ENCODE data around the gene CCNYL1. TPM values are rescaled to one million over a fixed set of nuclear protein-coding genes. Genes with fewer than 3 reads are reported as not detected.
A peak's percentile ranks its signal among the peaks of the same experiment; 100 is the strongest.
"Not testable (repeated sequence)": the region's sequence is repeated elsewhere in the genome, so short reads cannot be mapped to it uniquely, and the experiment has no call there.

Gene CCNYL1
- total RNA-seq, 8 experiments from 2014 or later: 6.0 to 67.1 (median 8.7) TPM

DNA sequence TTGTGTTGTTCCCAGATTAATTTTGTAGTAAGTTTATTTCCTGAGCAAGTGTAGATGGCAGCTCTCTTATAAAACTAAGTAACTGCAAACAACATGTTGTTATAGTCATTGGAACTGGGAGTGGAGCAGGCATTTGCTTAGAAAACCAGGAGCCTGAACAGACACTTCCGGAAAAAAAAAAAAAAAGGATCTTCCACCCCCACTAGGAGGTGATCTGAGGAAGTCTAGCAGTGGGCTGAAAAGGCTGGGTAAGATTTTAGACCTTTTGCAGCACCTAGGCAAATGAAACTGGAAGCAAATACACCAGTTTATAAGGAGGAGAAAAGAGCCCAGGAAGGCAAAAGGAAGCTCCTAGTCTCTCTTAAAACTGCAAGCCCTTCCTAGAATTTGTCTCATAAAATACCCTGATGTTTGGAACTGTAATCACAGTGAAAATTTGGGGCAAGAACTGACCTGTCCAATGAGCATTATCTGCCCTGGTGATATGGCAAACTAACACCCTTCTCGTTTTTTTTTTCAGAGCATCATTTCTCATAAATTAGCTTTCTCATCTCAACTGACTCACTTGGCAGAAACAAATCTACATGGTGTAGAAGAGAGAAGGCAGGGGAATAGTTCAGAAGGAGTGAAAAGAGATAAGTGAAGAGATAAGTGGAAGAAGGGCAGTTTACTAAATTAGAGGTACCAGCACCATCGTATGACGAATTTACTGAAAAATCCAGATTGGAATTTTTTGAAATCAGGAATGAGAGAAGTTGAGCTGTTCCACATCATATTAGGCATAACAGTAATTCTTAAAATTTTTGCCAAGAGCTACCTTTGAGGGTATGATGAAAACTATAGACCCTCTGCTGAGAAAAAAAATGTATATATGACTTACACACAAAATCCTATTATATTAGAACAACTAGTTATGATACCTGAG is 4.2 kb upstream of the CCNYL1 start:
- 24 to 83% (median 61%) methylated on average over 1 to 4 of the region's 4 CpGs; no CpG with 5 or more reads in 2 of the 10 experiments for WGBS, 10 experiments
- Histone ChIP-seq H3K4me1 (replicated peaks in 1 of 2) (no peaks in the 10 kb centered on the region), H3K27ac (no peak overlapping the region), H3K4me3 (no peak overlapping the region)
- in situ Hi-C loops (cut with MboI; ENCODE audit: low pct_unique_long_range_greater_than_20kb in 2 of 9, low sequenced_read_pairs in 9 of 9, unreplicated experiment in 9 of 9): loop anchor here in 1 of 9 experiments (10.0 kb wide), 1 partner anchor 72 kb away; no protein-coding TSS in a partner anchor
- no peak for ATAC-seq (replicated peaks in 6 of 8)

DNA sequence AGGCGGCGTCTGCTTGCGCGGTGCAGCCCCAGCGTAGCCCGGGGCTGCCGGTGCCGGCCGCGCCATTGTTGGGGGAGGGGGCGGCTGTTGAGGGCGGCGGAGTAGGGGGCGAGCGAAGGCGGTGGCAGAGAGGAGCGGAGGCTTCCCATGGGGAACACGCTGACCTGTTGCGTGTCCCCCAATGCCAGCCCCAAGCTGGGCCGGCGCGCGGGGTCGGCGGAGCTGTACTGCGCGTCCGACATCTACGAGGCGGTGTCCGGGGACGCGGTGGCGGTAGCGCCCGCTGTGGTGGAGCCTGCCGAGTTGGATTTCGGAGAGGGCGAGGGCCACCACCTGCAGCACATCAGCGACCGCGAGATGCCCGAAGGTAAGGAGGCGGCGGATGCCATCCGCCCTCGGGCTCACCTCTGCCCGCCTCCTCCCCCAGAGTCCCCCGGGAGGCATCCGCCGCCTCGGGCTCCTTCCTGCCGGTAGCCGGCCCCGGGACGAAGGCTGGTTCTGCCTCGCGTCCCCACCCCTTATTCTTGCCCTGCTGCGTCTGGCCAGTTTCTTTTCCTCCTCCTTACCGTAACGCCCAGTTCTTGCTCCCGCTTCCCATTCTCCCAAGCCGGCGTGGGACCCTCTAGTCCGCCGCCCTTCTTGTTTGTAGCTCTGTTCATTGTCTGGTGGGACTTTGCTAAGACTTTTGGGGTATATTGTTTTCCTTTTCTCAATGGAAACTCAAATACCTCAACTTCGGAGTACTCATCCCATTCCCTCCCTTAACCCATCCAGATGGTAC is 500 bp downstream of the CCNYL1 start:
- in situ Hi-C loops (cut with MboI; ENCODE audit: low pct_unique_long_range_greater_than_20kb in 2 of 9, low sequenced_read_pairs in 9 of 9, unreplicated experiment in 9 of 9): no loop called here
- 0% methylated on average over 1 to 11 of the region's 67 CpGs; no CpG with 5 or more reads in 5 of the 10 experiments for WGBS, 10 experiments
- H3K27ac ChIP-seq: peak overlapping the region; percentile 71 to 72

DNA sequence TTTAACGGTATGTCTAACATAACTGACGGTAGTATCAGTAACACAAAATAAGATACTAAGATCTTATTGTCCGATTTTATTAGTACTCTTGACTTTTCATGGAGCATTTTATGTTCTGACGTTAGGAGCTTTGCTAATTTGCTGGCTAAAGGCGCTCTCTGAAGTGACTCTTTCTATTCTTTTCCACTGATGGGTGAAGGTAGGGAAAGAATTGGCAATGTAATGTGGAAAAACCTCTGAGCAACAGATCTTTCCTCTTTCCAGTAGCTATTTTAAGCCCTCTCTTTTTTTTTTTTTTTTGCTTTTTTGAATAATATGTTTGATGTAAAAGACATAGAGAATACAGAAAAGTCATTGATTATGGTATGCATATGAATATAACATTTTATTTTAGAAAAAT is 4.6 kb downstream of the CCNYL1 start:
- ATAC-seq (replicated peaks in 6 of 8): no peak
- Histone ChIP-seq H3K27ac (no peak overlapping the region), H3K4me1 (replicated peaks in 1 of 2) (peaks cover 0 to 6% of the 10 kb centered on the region in 2 donors), H3K4me3 (no peak overlapping the region)
- in situ Hi-C loops (cut with MboI; ENCODE audit: low pct_unique_long_range_greater_than_20kb in 2 of 9, low sequenced_read_pairs in 9 of 9, unreplicated experiment in 9 of 9): no loop called here
- 62 to 100% (median 97%) methylated on average over 2 to 5 of the region's 5 CpGs; no CpG with 5 or more reads in 1 of the 10 experiments for WGBS, 10 experiments

More for the DNA sequence above, 500 bp downstream of the CCNYL1 start:
- Histone ChIP-seq H3K4me1 (replicated peaks in 1 of 2) (peaks cover 0 to 6% of the 10 kb centered on the region in 2 donors), H3K4me3 (peak overlapping the region; percentile 56 to 93 (median 76))
- ATAC-seq (replicated peaks in 6 of 8): peak in 4 of 8 experiments; percentile 1 to 36 (median 13)

DNA sequence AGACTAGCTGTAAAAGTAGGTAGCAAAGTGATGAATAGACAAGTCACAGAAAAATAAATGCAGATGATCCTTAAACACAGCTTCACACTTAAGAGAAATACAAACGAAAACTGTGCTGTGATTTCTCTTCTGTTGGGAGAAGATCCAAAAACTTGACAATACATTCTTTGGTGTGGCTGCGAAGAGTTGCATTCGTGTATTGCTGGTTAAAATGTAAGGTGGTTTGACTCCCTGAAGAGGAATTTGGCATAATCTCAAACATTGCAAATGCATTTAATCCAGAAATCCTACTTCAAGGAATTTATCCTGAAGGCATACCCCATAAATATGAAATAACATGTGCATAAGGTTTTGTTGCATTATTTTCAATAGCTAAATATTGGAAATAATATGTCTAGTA is 7.1 kb downstream of the CCNYL1 start:
- H3K4me3 ChIP-seq: no peak overlapping the region
- peak in 2 of 8 experiments; percentile 52 to 67 for ATAC-seq (replicated peaks in 6 of 8)
- in situ Hi-C loops (cut with MboI; ENCODE audit: low pct_unique_long_range_greater_than_20kb in 2 of 9, low sequenced_read_pairs in 9 of 9, unreplicated experiment in 9 of 9): no loop called here
- no peaks in the 10 kb centered on the region for H3K4me1 ChIP-seq (replicated peaks in 1 of 2)
- WGBS, 10 experiments: 0 to 100% (median 79%) methylated on average over 2 to 3 of the region's 3 CpGs
- no peak overlapping the region for H3K27ac ChIP-seq

DNA sequence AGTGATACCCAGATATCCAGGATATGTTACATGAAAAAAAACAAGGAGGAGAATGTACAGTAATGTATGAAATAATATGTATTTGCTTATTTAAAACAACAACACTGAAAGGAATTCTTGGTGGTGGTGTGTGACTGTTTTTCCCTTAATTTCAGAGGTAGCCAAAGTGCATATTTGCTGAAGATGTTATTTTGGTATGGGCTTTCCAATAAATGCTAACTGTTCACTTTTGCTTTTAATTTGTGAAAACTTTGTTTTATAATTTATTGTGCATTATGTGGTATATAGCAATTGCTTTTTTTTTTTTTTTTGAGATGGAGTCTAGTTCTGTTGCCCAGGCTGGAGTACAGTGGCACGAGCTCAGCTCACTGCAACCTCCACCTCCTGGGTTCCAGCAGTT is 7.6 kb downstream of the CCNYL1 start:
- Histone ChIP-seq H3K4me3 (no peak overlapping the region), H3K27ac (no peak overlapping the region), H3K4me1 (replicated peaks in 1 of 2) (no peaks in the 10 kb centered on the region)
- peak in 1 of 8 experiments; percentile 50 for ATAC-seq (replicated peaks in 6 of 8)
- in situ Hi-C loops (cut with MboI; ENCODE audit: low pct_unique_long_range_greater_than_20kb in 2 of 9, low sequenced_read_pairs in 9 of 9, unreplicated experiment in 9 of 9): no loop called here
- 80 to 100% methylated on average over 1 of the region's 1 CpG; no CpG with 5 or more reads in 8 of the 10 experiments for WGBS, 10 experiments

DNA sequence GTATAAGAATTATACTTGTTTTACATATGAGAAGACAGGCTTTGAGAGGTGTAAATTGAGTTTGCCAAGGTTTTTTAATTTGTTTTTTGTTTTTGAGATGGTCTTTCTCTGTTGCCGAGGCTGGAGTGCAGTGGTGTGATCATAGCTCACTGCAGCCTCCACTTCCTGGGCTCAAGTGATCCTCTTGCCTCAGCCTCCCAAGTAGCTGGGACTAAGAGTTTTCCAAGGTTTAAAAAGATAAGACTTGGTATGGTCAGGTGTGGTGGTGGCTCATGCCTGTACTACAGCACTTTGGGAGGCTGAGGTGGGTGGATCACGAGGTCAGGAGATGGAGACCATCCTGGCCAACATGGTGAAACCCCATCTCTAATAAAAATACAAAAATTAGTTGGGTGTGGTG is 8.2 kb downstream of the CCNYL1 start:
- H3K4me3 ChIP-seq; H3K4me1 ChIP-seq (replicated peaks in 1 of 2); in situ Hi-C loops (cut with MboI; ENCODE audit: low pct_unique_long_range_greater_than_20kb in 2 of 9, low sequenced_read_pairs in 9 of 9, unreplicated experiment in 9 of 9); H3K27ac ChIP-seq; ATAC-seq (replicated peaks in 6 of 8): not testable (repeated sequence)
- 76 to 100% (median 100%) methylated on average over 1 to 2 of the region's 2 CpGs; no CpG with 5 or more reads in 5 of the 10 experiments for WGBS, 10 experiments

DNA sequence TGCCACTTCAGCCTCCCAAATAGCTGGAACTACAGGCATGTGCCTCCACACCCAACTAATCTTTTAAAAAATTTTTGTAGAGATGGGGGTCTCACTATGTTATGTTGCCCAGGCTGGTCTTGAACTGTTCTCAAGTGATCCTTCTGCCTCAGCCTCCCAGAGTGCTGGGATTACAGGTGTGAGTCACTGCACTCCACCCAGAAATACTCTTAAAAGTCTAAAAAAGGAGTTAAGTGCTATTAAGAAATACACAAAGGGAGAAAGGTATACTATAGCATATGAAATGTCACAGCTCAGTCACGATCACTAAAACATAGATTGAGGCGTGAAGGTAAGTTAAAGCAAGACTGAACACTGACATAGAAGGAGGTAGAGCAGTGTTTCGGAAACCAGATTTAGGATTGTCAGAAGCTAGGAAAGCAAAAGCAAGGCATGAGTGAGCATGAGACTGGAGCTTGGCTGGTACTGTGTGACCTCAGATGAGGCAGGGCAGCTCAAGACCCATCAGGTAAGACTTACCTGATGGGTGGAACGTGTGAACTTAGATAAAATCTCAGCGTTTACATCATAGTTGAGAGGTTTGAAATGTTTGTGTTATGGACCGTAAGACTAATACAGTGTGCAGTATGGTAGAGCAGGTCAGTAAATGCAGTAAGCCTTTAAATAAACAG is 9.2 kb downstream of the CCNYL1 start:
- ATAC-seq (replicated peaks in 6 of 8): no peak
- no peak overlapping the region for H3K27ac ChIP-seq
- in situ Hi-C loops (cut with MboI; ENCODE audit: low pct_unique_long_range_greater_than_20kb in 2 of 9, low sequenced_read_pairs in 9 of 9, unreplicated experiment in 9 of 9): no loop called here

DNA sequence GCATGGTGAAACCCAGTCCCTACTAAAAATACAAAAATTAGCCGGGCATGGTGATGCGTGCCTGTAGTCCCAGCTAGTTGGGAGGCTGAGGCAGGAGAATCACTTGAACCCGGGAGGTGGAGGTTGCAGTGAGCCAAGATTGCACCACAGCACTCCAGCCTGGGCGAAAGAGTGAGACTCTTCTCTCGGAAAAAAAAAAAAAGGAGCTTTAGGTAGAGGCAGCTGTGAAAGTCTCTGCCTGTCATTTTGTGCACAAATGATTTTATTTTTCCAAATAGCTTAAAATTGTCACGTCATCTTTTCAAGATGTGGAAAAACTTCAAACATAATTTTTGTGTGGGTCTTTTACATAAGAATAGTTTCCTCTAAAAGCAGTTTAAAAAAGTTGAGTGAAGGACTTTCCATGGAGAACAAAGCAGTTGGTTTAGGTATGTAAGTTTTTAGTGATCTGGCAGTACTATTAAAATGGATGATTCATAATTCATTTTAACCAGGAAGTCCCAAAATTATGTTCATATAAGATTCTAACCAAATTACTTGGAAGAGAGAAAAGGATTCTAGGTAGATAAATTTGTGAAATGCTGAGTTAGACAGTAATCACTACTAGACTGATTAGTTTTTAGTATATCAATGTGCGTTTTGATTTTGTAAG is 11.5 kb downstream of the CCNYL1 start:
- ATAC-seq (replicated peaks in 6 of 8): no peak
- no peak overlapping the region for H3K4me3 ChIP-seq
- no peak overlapping the region for H3K27ac ChIP-seq
- WGBS, 10 experiments: 45 to 100% (median 88%) methylated on average over 1 to 7 of the region's 7 CpGs; no CpG with 5 or more reads in 1 of the 10 experiments
- no peaks in the 10 kb centered on the region for H3K4me1 ChIP-seq (replicated peaks in 1 of 2)
- in situ Hi-C loops (cut with MboI; ENCODE audit: low pct_unique_long_range_greater_than_20kb in 2 of 9, low sequenced_read_pairs in 9 of 9, unreplicated experiment in 9 of 9): no loop called here

More for the DNA sequence above, 9.2 kb downstream of the CCNYL1 start:
- H3K4me3 ChIP-seq: no peak overlapping the region
- H3K4me1 ChIP-seq (replicated peaks in 1 of 2): no peaks in the 10 kb centered on the region
- WGBS, 10 experiments: 81 to 100% (median 98%) methylated on average over 1 to 6 of the region's 6 CpGs; no CpG with 5 or more reads in 1 of the 10 experiments

DNA sequence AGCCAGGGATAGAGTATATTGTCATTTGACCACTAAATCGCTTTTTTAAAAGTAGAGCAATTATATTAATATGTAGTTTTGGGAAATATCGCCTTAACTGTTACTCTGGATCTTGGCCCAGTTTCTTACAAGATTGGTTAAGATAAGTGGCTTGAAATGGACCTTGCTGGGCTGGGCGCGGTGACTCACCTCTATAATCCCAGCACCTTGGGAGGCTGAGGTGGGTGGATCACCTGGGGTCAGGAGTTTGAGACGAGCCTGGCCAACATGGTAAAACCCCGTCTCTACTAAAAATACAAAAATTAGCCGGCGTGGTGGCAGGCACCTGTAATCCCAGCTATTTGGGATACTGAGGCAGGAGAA is 12.0 kb downstream of the CCNYL1 start:
- 79 to 100% (median 92%) methylated on average over 2 to 5 of the region's 8 CpGs for WGBS, 10 experiments
- in situ Hi-C loops (cut with MboI; ENCODE audit: low pct_unique_long_range_greater_than_20kb in 2 of 9, low sequenced_read_pairs in 9 of 9, unreplicated experiment in 9 of 9); H3K27ac ChIP-seq; H3K4me1 ChIP-seq (replicated peaks in 1 of 2); ATAC-seq (replicated peaks in 6 of 8); H3K4me3 ChIP-seq: not testable (repeated sequence)

DNA sequence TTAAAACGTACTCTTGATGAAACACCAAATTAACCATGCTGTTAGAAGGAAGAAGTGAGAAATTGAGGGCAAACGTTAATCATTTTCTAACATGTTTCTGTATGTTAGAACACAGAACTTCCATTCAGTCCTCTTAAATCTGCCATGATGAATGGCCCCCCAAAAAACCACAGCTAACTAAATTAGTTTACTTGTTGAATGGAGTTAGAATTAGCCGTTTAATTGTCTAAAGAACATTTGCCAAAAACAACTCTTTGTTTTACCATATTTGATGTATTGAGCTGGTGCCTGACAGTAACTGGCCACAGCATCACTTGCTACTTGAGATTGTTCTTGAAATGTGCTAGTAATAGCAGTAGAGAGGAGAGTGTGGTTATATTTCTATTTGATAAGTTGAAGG is 12.7 kb downstream of the CCNYL1 start:
- 38 to 100% (median 76%) methylated on average over 1 to 3 of the region's 3 CpGs; no CpG with 5 or more reads in 1 of the 10 experiments for WGBS, 10 experiments

DNA sequence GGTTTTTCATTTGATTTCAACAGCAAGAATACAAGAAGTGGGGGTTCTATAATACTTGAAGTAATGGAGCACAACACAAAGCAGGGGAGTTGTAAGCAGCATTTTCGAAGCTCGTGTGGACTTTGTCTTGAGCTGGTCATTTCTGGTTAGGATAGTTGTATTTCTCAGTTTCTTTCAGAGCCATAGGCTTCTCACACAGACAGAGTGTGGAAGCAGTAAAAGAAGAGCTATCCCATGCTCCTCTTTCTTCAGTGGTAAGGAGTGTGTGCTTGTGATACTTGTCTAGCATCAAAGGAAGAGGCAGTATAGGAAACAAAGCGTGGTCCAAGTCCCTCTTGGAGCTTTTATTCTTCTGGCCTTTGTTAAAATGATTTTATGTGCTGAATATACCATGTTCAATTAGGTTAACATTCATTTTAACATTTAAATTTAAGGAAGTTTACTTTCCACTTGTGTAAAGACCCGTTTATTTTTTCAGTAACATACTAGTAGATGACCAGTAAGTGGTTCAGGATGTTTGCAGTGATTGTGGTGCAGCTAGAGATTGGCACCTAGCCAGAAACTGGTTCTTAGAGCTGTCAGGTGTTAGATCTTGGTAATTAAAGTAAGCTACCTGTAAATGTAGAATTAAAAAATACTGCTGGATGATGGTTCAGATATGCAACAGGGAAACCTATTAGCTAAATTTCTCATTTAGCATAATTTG is 14.6 kb downstream of the CCNYL1 start:
- Histone ChIP-seq H3K27ac (no peak overlapping the region), H3K4me1 (replicated peaks in 1 of 2) (no peaks in the 10 kb centered on the region), H3K4me3 (no peak overlapping the region)
- WGBS, 10 experiments: 62 to 100% (median 79%) methylated on average over 1 to 4 of the region's 4 CpGs; no CpG with 5 or more reads in 2 of the 10 experiments
- in situ Hi-C loops (cut with MboI; ENCODE audit: low pct_unique_long_range_greater_than_20kb in 2 of 9, low sequenced_read_pairs in 9 of 9, unreplicated experiment in 9 of 9): loop anchor here in 2 of 9 experiments (25.0 kb wide), 1 partner anchor 336 kb away; no protein-coding TSS in a partner anchor
- ATAC-seq (replicated peaks in 6 of 8): peak in 5 of 8 experiments; percentile 35 to 71 (median 42)

More for the DNA sequence above, 12.7 kb downstream of the CCNYL1 start:
- no peak for ATAC-seq (replicated peaks in 6 of 8)
- H3K4me3 ChIP-seq: no peak overlapping the region
- no peaks in the 10 kb centered on the region for H3K4me1 ChIP-seq (replicated peaks in 1 of 2)
- in situ Hi-C loops (cut with MboI; ENCODE audit: low pct_unique_long_range_greater_than_20kb in 2 of 9, low sequenced_read_pairs in 9 of 9, unreplicated experiment in 9 of 9): no loop called here
- no peak overlapping the region for H3K27ac ChIP-seq
